ENCODE measurements around the gene RBPJ. TPM values are rescaled to one million over a fixed set of nuclear protein-coding genes. Genes with fewer than 3 reads are reported as not detected.

The RBPJ gene
- total and polyA plus RNA-seq, 2 of the 8 experiments (the other 6 are each of a cell fraction or from before 2014, with no cell fraction given), result 65.5 to 217 TPM

GRCh38 chr4:26458157-26458561 lies 137.3 kb downstream of the RBPJ start (continued):
- TF ChIP-seq RXRA (IDR thresholded peaks at IDR 0.05; ENCODE audit: insufficient read depth, low read depth, low read length) (no peak), SAP30 (IDR thresholded peaks at IDR 0.05; ENCODE audit: insufficient read depth, insufficient replicate concordance, low read length) (no peak), CHD1 (IDR thresholded peaks at IDR 0.05; ENCODE audit: low read depth, low read length) (no peak), CHD2 (IDR thresholded peaks at IDR 0.05; ENCODE audit: low read length) (no peak)

Measured in H1 (cell line).